ENCODE results near the gene PARN.

- TF ChIP-seq CTCF (IDR thresholded peaks at IDR 0.05), result no peak
- TF ChIP-seq POLR2A (IDR thresholded peaks at IDR 0.05), result no peak
Measured at GRCh38 chr16:14609716-14610115, 20.3 kb downstream of the PARN start.
